ENCODE results near the gene OLFML2B.

The OLFML2B gene

GRCh38 chr1:161978011-161978790 lies 45.5 kb downstream of the OLFML2B start:
- no peak for DNase-seq (ENCODE audit: low read depth in 3 of 3)

- no peak for DNase-seq (ENCODE audit: low read depth in 3 of 3)
Measured at GRCh38 chr1:161973924-161974845, 49.5 kb downstream of the OLFML2B start.

GRCh38 chr1:161972828-161973227 lies 50.8 kb downstream of the OLFML2B start:
- DNase-seq (ENCODE audit: low read depth in 3 of 3): no peak

- DNase-seq (ENCODE audit: low read depth in 3 of 3): no peak
Measured at GRCh38 chr1:161970633-161971032, 53.0 kb downstream of the OLFML2B start.

- no peak for DNase-seq (ENCODE audit: low read depth in 3 of 3)
Measured at GRCh38 chr1:161970036-161970435, 53.6 kb downstream of the OLFML2B start.

- no peak for DNase-seq (ENCODE audit: low read depth in 3 of 3)
Measured at GRCh38 chr1:161966067-161966466, 57.6 kb downstream of the OLFML2B start.

- peak in 1 of 3 experiments; percentile 6 for DNase-seq (ENCODE audit: low read depth in 3 of 3)
Measured at GRCh38 chr1:161962091-161962887, 61.4 kb downstream of the OLFML2B start.

GRCh38 chr1:161958425-161958824 lies 65.2 kb downstream of the OLFML2B start:
- no peak for DNase-seq (ENCODE audit: low read depth in 3 of 3)

GRCh38 chr1:161956930-161957329 lies 66.7 kb downstream of the OLFML2B start:
- no peak for DNase-seq (ENCODE audit: low read depth in 3 of 3)

GRCh38 chr1:161956097-161956496 lies 67.6 kb downstream of the OLFML2B start:
- no peak for DNase-seq (ENCODE audit: low read depth in 3 of 3)

GRCh38 chr1:161955606-161956005 lies 68.1 kb downstream of the OLFML2B start:
- DNase-seq (ENCODE audit: low read depth in 3 of 3): no peak

GRCh38 chr1:161954466-161954865 lies 69.2 kb downstream of the OLFML2B start:
- no peak for DNase-seq (ENCODE audit: low read depth in 3 of 3)

GRCh38 chr1:161954050-161954449 lies 69.6 kb downstream of the OLFML2B start:
- DNase-seq (ENCODE audit: low read depth in 3 of 3): no peak

GRCh38 chr1:161953256-161953920 lies 70.3 kb downstream of the OLFML2B start:
- DNase-seq (ENCODE audit: low read depth in 3 of 3): no peak

GRCh38 chr1:161952607-161953172 lies 71.0 kb downstream of the OLFML2B start:
- no peak for DNase-seq (ENCODE audit: low read depth in 3 of 3)

GRCh38 chr1:161951646-161952045 lies 72.0 kb downstream of the OLFML2B start:
- DNase-seq (ENCODE audit: low read depth in 3 of 3): no peak

- DNase-seq (ENCODE audit: low read depth in 3 of 3): no peak
Measured at GRCh38 chr1:161950377-161950776, 73.3 kb downstream of the OLFML2B start.

- DNase-seq (ENCODE audit: low read depth in 3 of 3): no peak
Measured at GRCh38 chr1:161949548-161949947, 74.1 kb downstream of the OLFML2B start.

GRCh38 chr1:161948435-161948834 lies 75.2 kb downstream of the OLFML2B start:
- DNase-seq (ENCODE audit: low read depth in 3 of 3): no peak

GRCh38 chr1:161946071-161946987 lies 77.3 kb downstream of the OLFML2B start:
- DNase-seq (ENCODE audit: low read depth in 3 of 3): no peak

Data from stimulated activated CD4-positive, alpha-beta T cell treated with anti-CD3 and anti-CD28 coated beads, TNF-alpha, amount 100 ng/mL, for 4 hours (primary cell).